Peyer's patch (tissue), 4 donors: ENCODE measurements around the gene PDE11A. TPM values are rescaled to one million over a fixed set of nuclear protein-coding genes. Genes with fewer than 3 reads are reported as not detected.

Source experiments
- DNase-seq, 3 donors: peaks; one replicate each; pipeline ENCODE4 v3.0.0-alpha.2; 2017 to 2019
- H3K27ac ChIP-seq, 4 donors: fragments of 200-600 bp; sonication (generic); one replicate each; pipeline ENCODE4 v1.5.1; 2016 to 2019
- H3K27me3 ChIP-seq, 2 donors: fragments of 200-600 bp; sonication (generic); one replicate each; pipeline ENCODE4 v1.5.1; 2019
- H3K36me3 ChIP-seq, 3 donors: fragments of 200-600 bp; sonication (generic); one replicate each; pipeline ENCODE4 v1.5.1; 2016 to 2019
- H3K4me1 ChIP-seq, 4 donors: fragments of 200-600 bp; sonication (generic); one replicate each; pipeline ENCODE4 v1.5.1; 2016 to 2019
- H3K4me3 ChIP-seq, 4 donors: fragments of 200-600 bp; sonication (generic); 1 replicate in 3 of 4; 2 replicates in 1 of 4; pipeline ENCODE4 v1.5.1; 2016 to 2019; ENCODE audit warnings: mild to moderate bottlenecking in 1 of 4
- H3K9me3 ChIP-seq, 4 donors: fragments of 200-600 bp; sonication (generic); one replicate each; pipeline ENCODE4 v1.5.1; 2016 to 2019; ENCODE audit warnings: mild to moderate bottlenecking in 1 of 4
- POLR2A ChIP-seq, 2 donors: fragments of 450-650 bp; IDR thresholded peaks; one replicate each; pipeline ENCODE4 v1.5.1; 2017; ENCODE audit warnings: antibody characterized with exemption in 2 of 2, mild to moderate bottlenecking in 2 of 2, moderate library complexity in 2 of 2
- total RNA-seq, 4 donors: library from RNA; depleted of rRNA; stranded (reverse); fragments of >200 nt; gene quantifications; one replicate each; pipeline ENCODE4 v1.1.0, GENCODE V29; 2016
- TF ChIP-seq, protein P1 (sequence below), 6 experiments: fragments of 450-650 bp in 4 of 6; fragments of 200-600 bp in 2 of 6; sonication (generic) in 1 of 6; IDR thresholded peaks; one replicate each; pipeline ENCODE4 v1.5.1; 2017 to 2019; ENCODE audit warnings: antibody characterized with exemption in 6 of 6, mild to moderate bottlenecking in 3 of 6, moderate library complexity in 1 of 6

Gene PDE11A
- total RNA-seq, 4 donors from 2014 or later, result 1.6 to 2.1 (median 1.7) TPM

DNA sequence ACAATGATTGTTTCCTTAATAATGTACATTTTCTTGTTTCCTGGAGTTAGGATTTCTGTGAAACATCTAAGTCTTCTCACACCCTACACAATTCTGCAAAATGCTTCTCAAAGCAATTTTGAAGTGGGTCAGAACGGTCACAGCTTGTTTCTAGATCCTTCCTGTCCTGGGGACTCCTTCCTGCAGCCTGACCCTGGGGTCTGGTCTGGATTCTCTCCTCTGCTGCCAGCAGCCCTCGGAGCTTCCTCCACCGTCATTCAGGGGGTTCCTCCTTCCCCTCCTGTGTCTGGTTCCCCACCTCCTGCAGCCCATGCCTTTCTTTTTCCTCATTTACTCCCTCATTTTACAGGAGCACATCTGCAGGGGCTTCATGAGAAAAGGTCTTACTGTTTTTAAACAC, 357.9 kb downstream of the PDE11A start:
- no peak for DNase-seq
- no peaks in the 10 kb centered on the region for H3K27me3 ChIP-seq
- H3K36me3 ChIP-seq, result no peaks in the 10 kb centered on the region
- H3K9me3 ChIP-seq, result no peaks in the 10 kb centered on the region
- H3K4me3 ChIP-seq, result no peak overlapping the region
- TF ChIP-seq, protein P1, sequence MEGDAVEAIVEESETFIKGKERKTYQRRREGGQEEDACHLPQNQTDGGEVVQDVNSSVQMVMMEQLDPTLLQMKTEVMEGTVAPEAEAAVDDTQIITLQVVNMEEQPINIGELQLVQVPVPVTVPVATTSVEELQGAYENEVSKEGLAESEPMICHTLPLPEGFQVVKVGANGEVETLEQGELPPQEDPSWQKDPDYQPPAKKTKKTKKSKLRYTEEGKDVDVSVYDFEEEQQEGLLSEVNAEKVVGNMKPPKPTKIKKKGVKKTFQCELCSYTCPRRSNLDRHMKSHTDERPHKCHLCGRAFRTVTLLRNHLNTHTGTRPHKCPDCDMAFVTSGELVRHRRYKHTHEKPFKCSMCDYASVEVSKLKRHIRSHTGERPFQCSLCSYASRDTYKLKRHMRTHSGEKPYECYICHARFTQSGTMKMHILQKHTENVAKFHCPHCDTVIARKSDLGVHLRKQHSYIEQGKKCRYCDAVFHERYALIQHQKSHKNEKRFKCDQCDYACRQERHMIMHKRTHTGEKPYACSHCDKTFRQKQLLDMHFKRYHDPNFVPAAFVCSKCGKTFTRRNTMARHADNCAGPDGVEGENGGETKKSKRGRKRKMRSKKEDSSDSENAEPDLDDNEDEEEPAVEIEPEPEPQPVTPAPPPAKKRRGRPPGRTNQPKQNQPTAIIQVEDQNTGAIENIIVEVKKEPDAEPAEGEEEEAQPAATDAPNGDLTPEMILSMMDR (IDR thresholded peaks at IDR 0.05), result no peak
- no peak for TF ChIP-seq POLR2A (IDR thresholded peaks at IDR 0.05)
- H3K27ac ChIP-seq, result no peak overlapping the region
- H3K4me1 ChIP-seq, result no peaks in the 10 kb centered on the region

DNA sequence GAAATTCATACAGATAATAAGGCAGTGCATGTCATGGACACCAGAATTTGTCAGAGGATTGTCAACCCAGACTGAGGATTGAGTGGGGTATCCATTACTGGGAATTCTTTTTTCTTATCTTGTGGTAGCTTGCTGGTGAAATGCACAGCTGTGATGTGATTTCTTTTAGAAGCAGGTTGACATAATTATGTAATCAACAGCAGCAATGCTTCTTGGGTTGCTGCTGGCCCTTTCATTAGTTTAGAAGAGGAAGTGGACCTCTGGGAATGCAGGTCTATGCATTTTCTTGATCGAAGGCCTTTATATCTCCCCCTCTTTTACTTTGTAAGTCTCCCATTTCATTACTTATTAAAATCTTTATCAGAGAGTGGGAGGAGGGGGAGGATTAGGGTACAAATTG, 360.1 kb downstream of the PDE11A start:
- H3K27me3 ChIP-seq, result no peaks in the 10 kb centered on the region
- H3K9me3 ChIP-seq, result no peaks in the 10 kb centered on the region
- no peaks in the 10 kb centered on the region for H3K36me3 ChIP-seq
- H3K4me1 ChIP-seq, result no peaks in the 10 kb centered on the region
- TF ChIP-seq, protein P1 (IDR thresholded peaks at IDR 0.05), result no peak
- TF ChIP-seq POLR2A (IDR thresholded peaks at IDR 0.05), result no peak
- H3K27ac ChIP-seq, result no peak overlapping the region
- H3K4me3 ChIP-seq, result no peak overlapping the region
- DNase-seq, result no peak

DNA sequence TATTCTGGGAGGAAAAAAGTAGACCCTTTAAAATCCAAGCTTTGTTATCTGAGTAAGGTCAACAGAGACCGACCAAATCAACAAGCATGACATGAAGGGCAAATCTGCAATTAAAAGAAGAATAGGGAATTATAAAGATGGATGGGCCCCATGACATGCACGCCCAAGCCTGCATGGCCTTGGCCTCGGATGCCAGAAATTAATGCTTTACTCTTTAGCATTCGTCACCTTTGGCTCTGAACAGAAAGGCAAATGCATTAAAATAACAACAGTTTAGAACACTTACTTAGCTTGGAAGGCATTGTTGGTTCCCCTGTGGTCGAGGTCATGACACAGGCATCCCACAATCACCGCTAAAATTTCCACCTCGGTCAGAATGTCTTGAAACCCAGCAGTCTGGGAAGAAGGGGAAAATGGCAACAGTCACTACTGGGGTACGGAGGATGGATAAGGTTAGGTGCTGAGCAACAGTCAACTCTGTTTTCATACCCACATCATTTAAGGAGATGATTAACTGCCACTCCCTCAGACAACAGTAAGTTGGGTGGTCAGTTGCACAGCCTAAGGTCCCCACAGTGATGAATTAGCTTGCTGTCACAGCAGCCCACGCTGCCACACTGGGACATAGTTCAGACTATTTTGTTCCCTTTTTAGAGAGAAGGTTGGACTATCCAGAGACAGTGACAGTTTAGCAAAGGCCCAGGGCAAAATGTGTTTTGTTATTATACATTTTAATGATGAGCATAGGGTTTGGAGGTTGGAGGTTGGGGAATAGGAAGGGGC, 360.9 kb downstream of the PDE11A start:
- DNase-seq, result no peak
- Histone ChIP-seq H3K9me3 (no peaks in the 10 kb centered on the region), H3K27ac (no peak overlapping the region), H3K4me3 (no peak overlapping the region), H3K36me3 (no peaks in the 10 kb centered on the region), H3K27me3 (no peaks in the 10 kb centered on the region), H3K4me1 (no peaks in the 10 kb centered on the region)
- TF ChIP-seq POLR2A (IDR thresholded peaks at IDR 0.05), result no peak
- TF ChIP-seq, protein P1 (IDR thresholded peaks at IDR 0.05), result no peak

DNA sequence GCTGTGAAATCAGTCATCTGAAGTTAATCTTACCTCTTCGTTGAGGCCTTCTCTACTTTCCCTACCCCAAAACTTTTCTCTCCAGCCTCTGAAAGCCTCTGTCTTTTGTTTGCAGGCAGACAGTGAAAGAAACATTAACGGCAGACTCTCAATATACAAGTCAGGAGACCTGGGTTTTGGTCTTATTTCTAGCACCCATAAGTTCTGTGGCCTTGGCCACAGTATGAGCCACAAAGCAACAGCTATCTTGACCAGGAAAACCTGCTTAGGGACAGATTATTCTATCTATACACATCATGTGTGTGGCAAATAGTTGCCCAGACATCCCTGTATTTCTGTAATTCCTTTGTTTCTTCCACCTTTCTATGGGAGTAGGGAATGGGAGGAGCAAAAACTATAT, 361.7 kb downstream of the PDE11A start:
- DNase-seq, result no peak
- no peak overlapping the region for H3K4me3 ChIP-seq
- H3K27ac ChIP-seq, result no peak overlapping the region
- TF ChIP-seq, protein P1 (IDR thresholded peaks at IDR 0.05), result no peak
- TF ChIP-seq POLR2A (IDR thresholded peaks at IDR 0.05), result no peak
- H3K27me3 ChIP-seq, result no peaks in the 10 kb centered on the region
- no peaks in the 10 kb centered on the region for H3K4me1 ChIP-seq
- H3K9me3 ChIP-seq, result no peaks in the 10 kb centered on the region
- H3K36me3 ChIP-seq, result no peaks in the 10 kb centered on the region

DNA sequence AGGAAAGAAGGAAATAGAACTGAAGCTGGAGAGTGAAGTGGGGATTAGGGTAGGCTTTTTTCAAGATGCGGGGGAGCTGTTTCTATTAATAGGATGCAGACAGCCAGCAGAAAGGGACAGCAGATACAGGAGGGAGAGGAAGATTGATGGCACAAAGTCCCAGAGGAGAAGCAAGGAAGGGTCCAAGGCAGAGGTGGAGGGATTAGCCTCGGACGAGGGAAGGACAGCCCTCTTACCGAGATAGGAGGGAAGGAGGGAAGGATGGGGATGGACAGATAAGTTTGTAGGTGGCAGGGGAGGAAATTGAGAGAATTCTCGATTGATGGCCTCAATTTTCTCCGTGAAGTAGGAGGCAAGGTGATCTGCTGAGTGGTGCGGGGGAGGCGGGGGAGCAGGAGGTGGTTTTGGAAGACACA, 362.6 kb downstream of the PDE11A start:
- H3K9me3 ChIP-seq, result no peaks in the 10 kb centered on the region
- no peak for DNase-seq
- H3K4me1 ChIP-seq, result no peaks in the 10 kb centered on the region
- H3K36me3 ChIP-seq, result no peaks in the 10 kb centered on the region
- H3K4me3 ChIP-seq, result no peak overlapping the region
- no peaks in the 10 kb centered on the region for H3K27me3 ChIP-seq
- H3K27ac ChIP-seq, result no peak overlapping the region
- TF ChIP-seq, protein P1 (IDR thresholded peaks at IDR 0.05), result no peak
- TF ChIP-seq POLR2A (IDR thresholded peaks at IDR 0.05), result no peak
